GM19351 (cell line): ENCODE measurements around the gene CD22.

Source experiments
- ATAC-seq: cut with Tn5 transposase; IDR thresholded peaks from one replicate; pipeline ENCODE4 v1.9.1; 2021; ENCODE audit warnings: mild to moderate bottlenecking, moderate library complexity; ENCODE audit not compliant: unreplicated experiment

CD22 gene

DNA sequence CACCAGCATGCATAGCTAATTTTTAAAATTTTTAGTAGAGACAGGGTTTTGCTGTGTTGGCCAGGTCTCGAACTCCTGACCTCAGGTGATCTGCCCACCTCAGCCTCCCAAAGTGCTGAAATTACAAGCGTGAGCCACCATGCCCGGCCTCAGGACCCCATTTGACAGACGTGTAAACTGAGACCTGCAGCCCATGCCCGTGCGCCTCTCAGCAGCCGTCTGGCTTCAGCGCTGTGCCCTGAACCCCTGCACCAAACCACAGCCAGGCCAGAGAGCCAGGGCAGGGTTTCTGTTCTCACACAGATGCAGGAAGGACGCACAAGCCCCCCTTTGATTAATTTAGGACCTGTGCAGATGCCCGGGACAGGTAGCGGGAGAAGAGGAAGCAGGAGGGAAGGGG, 11.4 kb downstream of the CD22 start:
- no peak for ATAC-seq

DNA sequence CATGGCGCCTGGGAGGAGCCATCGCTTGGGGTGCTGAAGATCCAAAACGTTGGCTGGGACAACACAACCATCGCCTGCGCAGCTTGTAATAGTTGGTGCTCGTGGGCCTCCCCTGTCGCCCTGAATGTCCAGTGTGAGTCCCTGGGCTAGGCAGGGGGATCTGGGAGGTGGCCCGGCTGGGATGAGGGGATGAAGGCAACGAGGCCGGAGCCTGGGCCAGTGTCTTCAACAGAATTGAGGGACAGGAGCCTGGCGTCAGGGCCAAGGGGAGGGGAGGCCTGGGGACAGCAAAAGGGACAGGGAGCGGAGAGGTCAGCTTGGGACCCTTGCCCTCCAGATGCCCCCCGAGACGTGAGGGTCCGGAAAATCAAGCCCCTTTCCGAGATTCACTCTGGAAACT, 12.0 kb downstream of the CD22 start:
- no peak for ATAC-seq

DNA sequence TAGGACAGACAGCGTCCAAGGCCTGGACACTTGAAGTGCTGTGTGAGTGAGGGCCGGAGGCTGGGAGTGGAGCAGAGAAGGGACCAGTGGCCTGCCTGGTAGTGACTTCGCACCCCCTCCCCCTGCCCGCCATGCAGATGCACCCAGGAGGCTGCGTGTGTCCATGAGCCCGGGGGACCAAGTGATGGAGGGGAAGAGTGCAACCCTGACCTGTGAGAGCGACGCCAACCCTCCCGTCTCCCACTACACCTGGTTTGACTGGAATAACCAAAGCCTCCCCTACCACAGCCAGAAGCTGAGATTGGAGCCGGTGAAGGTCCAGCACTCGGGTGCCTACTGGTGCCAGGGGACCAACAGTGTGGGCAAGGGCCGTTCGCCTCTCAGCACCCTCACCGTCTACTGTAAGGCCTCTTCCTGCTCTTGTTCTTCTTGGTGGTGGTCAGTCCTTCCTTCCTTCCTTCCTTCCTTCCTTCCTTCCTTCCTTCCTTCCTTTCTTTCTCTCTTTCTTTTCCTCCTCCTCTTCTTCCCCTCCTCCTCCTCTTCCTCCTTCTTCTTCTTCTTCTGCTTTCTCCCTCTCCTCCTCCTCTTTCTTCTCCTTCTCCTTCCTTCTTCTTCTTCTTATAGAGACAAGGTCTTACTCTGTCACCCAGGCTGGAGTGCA, 12.7 kb downstream of the CD22 start:
- ATAC-seq = no peak

DNA sequence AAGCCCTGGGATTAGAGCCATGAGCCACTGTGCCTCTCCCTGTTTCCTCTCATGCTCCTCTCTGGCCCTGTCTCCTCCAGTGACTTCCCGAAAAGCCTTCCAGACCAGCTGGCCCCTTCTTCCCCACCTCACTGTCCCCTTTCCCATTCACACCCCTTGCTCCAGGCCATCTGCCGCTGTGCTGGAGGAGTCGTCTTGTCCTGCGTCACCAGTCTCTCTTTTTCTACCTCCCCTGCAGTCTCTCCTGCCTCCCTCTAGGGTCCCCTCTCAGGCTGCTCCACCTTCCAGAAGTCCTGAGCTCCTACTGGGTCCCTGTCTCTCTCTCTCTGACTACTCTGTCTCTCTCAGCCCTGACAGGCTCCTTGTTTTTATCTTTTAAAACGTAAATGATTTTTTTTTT, 13.4 kb downstream of the CD22 start:
- ATAC-seq = no peak

- ATAC-seq = no peak
These were observed 15.6 kb downstream of the CD22 start for GRCh38 chr19:35344511-35345031.

- no peak for ATAC-seq
These were observed 16.7 kb downstream of the CD22 start for GRCh38 chr19:35345671-35346111.

GRCh38 chr19:35346193-35347052, 17.4 kb downstream of the CD22 start:
- ATAC-seq = no peak

DNA sequence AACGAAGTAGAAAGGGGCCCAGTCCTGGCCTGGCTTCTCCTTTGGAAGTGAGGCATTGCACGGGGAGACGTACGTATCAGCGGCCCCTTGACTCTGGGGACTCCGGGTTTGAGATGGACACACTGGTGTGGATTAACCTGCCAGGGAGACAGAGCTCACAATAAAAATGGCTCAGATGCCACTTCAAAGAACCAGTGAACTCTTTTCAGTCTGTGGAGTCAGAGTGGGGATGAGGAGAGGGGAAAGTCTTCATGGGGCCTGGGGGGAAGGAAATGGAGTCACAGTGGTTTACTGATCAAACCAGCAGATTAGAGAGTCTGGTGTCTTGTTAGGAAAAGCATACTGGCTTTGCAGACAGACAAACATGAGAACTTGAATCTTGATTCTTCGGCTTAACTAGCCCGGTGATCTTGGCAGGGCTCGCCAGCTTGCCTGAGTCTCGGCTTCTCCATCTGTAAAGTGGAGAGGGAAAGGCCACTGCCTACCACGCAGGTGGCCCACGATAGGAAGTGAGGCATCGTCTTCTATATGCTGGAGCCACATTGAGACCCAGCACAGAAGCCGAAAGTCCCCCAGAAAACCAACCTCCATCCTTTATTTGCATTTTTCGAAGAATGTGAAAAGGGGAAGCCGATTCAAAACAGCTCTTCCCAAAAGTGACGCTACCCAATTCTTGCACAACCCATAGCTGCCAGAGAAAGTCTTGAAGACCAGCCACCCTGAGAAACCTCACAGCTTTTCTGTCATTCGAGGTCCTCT, 18.4 kb downstream of the CD22 start, which contains the start of gene FFAR1:
FFAR1 (plus strand) TSS at position 732 of the 759 bp plus-strand sequence. CDS start 3,650 bp downstream, outside the sequence.
- ATAC-seq = peak; percentile 47

DNA sequence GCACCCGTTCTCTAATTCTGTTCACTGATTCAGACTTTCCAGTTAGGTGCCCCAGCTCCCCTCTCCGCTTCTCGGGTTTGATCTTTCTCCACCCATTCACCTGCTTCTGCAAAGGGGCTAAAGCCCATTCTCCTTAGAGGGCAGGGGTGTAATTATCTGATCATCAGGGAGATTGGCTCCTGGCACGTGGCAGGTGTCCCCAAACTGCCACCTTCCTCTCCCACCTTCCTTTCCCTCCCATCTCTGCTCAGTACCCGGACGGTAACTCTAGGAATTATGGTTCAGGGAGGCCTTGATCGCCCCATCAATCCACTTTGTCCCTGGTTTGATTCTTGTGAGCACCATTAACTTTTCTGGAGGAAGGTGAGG, 18.9 kb downstream of the CD22 start:
- no peak for ATAC-seq

DNA sequence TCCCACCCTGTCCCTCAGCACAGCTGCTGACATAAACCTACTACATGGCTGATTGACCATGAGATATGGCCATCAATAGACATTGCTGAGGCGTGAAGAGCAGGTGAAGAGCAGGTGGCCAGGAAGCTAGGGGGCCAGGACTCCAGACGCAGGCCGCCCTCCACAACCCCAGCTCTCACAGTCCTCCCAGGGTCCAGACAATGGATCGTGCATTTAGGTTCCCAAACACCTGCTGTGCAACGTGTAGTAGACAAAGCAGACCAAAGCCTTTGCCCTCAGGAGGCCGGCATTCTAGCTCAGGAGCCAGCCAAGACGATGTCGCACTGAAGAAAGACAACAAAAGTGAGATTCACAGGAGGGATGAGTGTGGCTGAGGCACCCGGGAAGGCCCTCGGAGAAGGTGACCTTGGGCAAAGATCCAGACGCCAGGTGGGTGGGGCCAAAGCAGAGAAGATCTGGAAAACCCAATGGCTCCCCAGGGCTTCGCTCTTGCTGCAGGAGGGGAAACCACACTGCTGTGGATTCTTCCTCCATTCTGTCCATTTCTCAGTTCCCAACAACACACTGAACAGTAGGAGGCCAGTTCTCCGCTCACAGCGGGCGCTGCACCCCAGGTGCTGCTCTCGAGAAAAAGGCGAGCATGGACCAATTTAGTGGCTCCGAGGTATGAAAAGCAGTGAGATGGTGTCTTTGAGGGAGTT, 20.1 kb downstream of the CD22 start:
- ATAC-seq = no peak

- ATAC-seq = no peak
These were observed 20.9 kb downstream of the CD22 start for GRCh38 chr19:35349614-35350521.

GRCh38 chr19:35350591-35350990, 21.6 kb downstream of the CD22 start:
- no peak for ATAC-seq

GRCh38 chr19:35351411-35352176, 22.6 kb downstream of the CD22 start:
- no peak for ATAC-seq

DNA sequence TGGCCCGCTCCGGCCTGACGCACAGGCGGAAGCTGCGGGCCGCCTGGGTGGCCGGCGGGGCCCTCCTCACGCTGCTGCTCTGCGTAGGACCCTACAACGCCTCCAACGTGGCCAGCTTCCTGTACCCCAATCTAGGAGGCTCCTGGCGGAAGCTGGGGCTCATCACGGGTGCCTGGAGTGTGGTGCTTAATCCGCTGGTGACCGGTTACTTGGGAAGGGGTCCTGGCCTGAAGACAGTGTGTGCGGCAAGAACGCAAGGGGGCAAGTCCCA, 23.1 kb downstream of the CD22 start:
- no peak for ATAC-seq

GRCh38 chr19:35352448-35353304, 23.7 kb downstream of the CD22 start:
- no peak for ATAC-seq

DNA sequence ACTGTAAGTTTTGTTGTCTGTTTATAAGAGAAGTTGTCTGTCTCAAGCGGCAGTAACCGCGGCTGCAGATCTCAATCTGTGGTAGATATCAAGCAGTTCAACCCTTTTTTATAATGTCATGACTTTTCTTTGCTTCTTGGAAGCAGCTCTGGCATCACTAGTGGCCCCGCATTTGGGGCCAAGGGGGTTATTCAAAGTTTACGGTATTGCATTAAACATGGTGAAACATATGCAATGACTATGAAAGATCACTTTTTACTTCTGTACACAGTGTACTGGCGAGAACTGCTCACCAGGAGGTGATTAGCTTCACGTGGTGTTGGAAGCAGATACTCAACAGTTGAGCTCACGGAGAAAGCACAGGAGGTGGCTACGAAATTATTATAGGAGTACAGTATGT, 24.6 kb downstream of the CD22 start:
- ATAC-seq = no peak

GRCh38 chr19:35354898-35355297, 25.9 kb downstream of the CD22 start:
- ATAC-seq = no peak

DNA sequence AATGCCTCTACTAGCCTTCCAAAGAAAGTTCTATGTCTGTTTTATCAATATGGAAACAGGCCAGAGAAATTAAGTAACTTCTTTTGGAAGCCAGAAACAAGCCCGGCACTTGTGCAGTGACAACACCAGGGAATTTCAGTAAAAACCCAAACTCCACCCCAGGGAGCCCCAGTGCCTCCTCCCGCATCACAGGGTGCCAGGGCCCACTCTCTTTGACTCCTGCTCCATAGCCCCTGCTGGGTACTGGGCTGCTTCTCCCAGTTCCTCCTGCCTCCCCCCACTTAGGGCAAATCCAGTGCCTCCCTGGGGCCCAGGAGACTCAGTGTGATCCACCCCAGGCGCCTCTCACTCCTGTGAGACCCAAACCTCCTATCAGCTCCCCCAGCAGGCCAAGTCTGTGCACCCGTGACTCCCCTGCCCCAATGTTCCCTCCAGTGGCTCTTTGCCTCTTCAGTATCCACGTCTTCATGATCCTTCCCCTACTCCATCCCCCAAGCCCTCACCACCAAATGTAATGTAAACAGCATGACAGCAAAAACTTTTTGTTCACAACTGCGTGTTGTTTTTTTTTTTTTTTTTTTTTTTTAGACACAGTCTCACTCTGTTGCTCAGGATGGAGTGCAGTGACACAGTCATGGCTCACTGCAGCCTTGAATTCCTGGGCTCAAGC, 26.9 kb downstream of the CD22 start:
- ATAC-seq = no peak
